Measurements from ENCODE around the gene MAP3K19.

DNA sequence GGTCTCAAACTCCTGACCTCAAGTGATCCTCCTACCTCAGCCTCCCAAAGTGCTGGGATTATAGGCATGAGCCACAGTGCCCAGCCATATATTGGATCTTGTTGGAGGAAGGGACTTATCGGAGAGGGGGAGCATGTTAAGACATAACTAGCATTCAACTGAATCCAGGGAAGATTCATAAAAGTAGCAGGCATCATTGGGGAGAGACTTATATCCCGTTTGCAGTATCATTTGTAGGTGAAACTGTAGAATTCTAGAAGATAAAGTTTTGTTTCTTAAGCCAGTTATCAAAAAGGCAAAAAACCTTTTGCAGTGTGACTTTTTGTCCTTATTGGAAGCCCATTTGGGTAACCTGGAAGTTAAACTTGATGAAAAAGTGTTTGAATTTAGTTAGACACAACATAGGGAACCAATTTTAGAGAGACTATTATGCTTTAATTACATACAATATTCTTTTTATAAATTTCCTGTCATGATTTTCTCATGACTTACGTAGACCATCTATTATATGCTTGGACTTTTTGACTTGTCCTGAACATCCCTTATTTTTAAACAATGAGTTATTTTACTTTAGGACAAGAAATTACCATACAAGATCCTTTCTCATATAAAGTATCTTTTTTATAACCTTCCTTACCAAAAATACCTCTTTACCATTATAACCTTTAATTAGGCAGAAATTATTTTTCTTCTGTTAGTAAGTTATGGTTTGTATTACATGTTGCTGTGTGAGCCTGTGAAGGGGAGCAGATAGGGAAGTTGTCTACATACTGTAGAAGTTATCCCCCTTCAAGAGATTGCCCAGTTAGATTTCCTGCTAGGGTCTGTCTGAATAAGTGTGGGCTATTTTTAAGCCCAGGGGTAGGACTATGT, 25.1 kb upstream of the MAP3K19 start:
- TF ChIP-seq EP300 (IDR thresholded peaks at IDR 0.05; ENCODE audit: low read depth) (no peak), POLR2A (IDR thresholded peaks at IDR 0.05) (no peak), POLR2AphosphoS5 (IDR thresholded peaks at IDR 0.05) (no peak)
- TF ChIP-seq, protein P1, sequence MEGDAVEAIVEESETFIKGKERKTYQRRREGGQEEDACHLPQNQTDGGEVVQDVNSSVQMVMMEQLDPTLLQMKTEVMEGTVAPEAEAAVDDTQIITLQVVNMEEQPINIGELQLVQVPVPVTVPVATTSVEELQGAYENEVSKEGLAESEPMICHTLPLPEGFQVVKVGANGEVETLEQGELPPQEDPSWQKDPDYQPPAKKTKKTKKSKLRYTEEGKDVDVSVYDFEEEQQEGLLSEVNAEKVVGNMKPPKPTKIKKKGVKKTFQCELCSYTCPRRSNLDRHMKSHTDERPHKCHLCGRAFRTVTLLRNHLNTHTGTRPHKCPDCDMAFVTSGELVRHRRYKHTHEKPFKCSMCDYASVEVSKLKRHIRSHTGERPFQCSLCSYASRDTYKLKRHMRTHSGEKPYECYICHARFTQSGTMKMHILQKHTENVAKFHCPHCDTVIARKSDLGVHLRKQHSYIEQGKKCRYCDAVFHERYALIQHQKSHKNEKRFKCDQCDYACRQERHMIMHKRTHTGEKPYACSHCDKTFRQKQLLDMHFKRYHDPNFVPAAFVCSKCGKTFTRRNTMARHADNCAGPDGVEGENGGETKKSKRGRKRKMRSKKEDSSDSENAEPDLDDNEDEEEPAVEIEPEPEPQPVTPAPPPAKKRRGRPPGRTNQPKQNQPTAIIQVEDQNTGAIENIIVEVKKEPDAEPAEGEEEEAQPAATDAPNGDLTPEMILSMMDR (IDR thresholded peaks at IDR 0.05) = no peak

All from transverse colon (tissue), 4 donors.